BJ (cell line): ENCODE measurements around the gene MRPS12. TPM values are rescaled to one million over a fixed set of nuclear protein-coding genes. Genes with fewer than 3 reads are reported as not detected.

Experiments used
- CTCF ChIA-PET: fragments of 350-600 bp; formaldehyde crosslinking; extraction: SDS; loops from one replicate; lab custom pipeline; 2021; ENCODE audit warnings: antibody characterized with exemption, inconsistent platforms; lab: Yijun Ruan, JAX
- POLR2A ChIA-PET: fragments of 300-600 bp; sonication (Branson Sonifier 250); formaldehyde crosslinking; extraction: SDS; loops from one replicate; lab custom pipeline; 2021; ENCODE audit warnings: antibody characterized with exemption; lab: Charles Lee
- DNase-seq: peaks from one replicate; pipeline ENCODE4 v3.0.0-alpha.2; 2011; ENCODE audit warnings: low read depth
- H3K27me3 ChIP-seq: 2 replicates; pipeline ENCODE4 v1.6.0; 2011; ENCODE audit warnings: low read length; ENCODE audit not compliant: control insufficient read depth, insufficient read depth
- H3K36me3 ChIP-seq: 2 replicates; pipeline ENCODE4 v1.5.1; 2011; ENCODE audit warnings: low read length; ENCODE audit not compliant: control insufficient read depth, insufficient read depth
- H3K4me3 ChIP-seq: 2 replicates; pipeline ENCODE4 v1.5.1; 2011; ENCODE audit warnings: low read depth, mild to moderate bottlenecking, control low read depth, low read length
- polyA plus RNA-seq: library from polyadenylated mRNA; depleted of rRNA; stranded (reverse); fragments of >200 nt; gene quantifications from 2 replicates; pipeline ENCODE4 v1.2.3, GENCODE V29; 2011
- TF ChIP-seq, protein P1 (sequence below): IDR thresholded peaks from 2 replicates; pipeline ENCODE4 v1.5.1; 2011; ENCODE audit warnings: low read depth, mild to moderate bottlenecking, control low read depth, inconsistent platforms, low read length, moderate library complexity; ENCODE audit not compliant: insufficient read depth

The MRPS12 gene
- polyA plus RNA-seq, 1 experiment = 49.3 TPM

DNA sequence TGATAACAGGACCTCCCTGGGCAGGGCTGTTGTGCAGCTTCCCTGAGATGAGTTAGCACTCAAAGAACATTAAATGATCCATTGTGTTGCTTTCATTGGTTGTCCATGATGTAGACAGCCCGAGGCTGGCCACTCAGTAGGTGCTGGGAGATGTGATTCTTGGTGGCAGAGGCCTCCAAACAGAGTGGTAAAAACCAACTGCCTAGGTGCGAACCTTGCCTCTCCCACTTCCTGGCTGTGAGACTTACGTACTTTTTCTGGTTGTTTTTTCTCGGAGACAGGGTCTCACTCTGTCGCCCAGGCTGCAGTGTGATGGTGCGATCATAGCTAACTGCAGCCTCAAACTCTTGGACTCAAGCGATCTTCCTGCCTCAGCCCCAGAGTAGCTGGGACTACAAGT, 6.4 kb upstream of the MRPS12 start:
- peaks cover 6% of the 10 kb centered on the region for H3K36me3 ChIP-seq
- no peak overlapping the region for H3K4me3 ChIP-seq
- TF ChIP-seq, protein P1, sequence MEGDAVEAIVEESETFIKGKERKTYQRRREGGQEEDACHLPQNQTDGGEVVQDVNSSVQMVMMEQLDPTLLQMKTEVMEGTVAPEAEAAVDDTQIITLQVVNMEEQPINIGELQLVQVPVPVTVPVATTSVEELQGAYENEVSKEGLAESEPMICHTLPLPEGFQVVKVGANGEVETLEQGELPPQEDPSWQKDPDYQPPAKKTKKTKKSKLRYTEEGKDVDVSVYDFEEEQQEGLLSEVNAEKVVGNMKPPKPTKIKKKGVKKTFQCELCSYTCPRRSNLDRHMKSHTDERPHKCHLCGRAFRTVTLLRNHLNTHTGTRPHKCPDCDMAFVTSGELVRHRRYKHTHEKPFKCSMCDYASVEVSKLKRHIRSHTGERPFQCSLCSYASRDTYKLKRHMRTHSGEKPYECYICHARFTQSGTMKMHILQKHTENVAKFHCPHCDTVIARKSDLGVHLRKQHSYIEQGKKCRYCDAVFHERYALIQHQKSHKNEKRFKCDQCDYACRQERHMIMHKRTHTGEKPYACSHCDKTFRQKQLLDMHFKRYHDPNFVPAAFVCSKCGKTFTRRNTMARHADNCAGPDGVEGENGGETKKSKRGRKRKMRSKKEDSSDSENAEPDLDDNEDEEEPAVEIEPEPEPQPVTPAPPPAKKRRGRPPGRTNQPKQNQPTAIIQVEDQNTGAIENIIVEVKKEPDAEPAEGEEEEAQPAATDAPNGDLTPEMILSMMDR = no peak
- DNase-seq = no peak
- ChIA-PET CTCF (interaction anchor here (0.8 kb wide), 1 partner anchor 9 kb away, joined by 3 read pairs; no protein-coding TSS in a partner anchor), POLR2A (no interaction called here)
- no peaks in the 10 kb centered on the region for H3K27me3 ChIP-seq

DNA sequence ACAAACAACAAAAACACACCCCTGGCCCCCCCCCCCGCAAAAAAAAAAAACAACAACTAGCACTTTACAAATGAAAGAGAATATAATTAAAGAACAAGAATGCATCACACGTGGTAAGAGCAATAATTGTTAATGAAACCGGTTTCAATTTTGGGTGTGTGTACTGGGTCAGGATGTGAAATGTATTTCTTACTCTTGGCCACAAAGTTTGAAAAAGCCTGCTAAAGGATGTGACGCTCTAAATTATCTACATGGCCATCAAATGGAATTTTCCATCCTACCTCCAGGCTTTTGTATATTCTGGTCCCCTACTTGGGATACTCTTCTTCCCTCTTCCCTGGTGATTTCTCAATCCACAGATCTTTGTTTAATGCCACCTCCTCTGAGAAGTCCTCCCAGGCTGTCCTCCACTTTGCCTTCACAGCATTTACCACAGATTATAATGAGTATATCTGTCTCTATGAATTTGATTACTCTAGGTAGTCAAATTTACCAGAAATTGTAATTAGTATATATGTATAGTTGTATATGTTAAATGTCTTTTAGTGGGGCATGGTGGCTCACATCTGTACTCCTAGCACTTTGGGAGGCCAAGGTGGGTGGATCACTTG, 2.2 kb upstream of the MRPS12 start:
- no peak overlapping the region for H3K4me3 ChIP-seq
- DNase-seq = no peak
- peaks cover 8% of the 10 kb centered on the region for H3K36me3 ChIP-seq
- ChIA-PET POLR2A (no interaction called here), CTCF (interaction anchor here (1.6 kb wide), 1 partner anchor 9 kb away, joined by 5 read pairs; no protein-coding TSS in a partner anchor)
- TF ChIP-seq, protein P1 = no peak
- no peaks in the 10 kb centered on the region for H3K27me3 ChIP-seq

DNA sequence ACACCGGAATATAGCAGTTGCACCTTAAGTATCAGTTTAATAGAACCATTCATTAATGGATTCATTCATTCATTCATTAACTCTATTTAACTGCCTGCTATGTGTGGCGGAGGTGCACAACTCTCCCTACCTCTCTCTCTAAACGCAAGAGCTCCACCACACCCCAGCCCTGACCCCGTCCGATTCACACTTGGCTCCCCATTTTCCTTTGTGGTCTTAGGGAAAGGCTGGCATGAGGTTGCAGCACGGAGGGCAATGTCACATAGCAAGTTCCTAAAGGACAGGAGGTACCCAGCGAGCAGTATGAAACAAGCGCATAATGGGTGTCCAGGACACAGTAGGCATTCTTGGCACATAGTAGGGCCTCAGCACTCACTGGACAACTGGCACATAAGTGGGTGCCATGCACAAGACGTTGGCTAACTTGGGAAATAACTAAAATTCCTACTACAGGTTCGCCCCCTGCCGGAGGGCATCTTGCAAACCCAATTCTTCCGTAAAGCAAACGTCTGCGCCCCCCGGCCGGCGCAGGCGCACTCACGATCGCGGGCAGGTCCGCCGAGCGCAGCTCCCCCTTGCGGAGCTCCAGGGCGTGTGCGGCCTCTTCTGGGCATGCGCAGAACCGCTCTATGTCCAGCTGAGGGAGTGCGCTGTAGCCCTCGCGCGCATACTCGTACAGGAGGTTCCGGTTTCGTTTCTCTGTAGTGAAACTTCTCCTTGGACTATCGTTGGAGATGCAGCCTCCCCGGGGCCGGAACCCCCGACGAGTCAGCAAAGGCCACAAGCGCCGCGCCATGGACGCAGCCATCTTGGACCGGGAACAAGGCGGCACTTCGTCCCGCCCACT, 592 bp upstream of the MRPS12 start, which contains the start of gene SARS2:
TSS of gene SARS2 (minus strand) at position 835 of the 847 bp plus-strand sequence. CDS start at position 808, 27 bp downstream.
- TF ChIP-seq, protein P1 = peak; percentile 100
- peak; percentile 52 for DNase-seq
- Histone ChIP-seq H3K4me3 (peak within 1 kb of the TSS; percentile 88), H3K36me3 (peaks cover 7% of the 10 kb centered on the region), H3K27me3 (no peaks in the 10 kb centered on the region)
- POLR2A ChIA-PET = interaction anchor here (1.4 kb wide), 1 partner anchor 412 kb away, joined by 6 read pairs; the partner anchor contains the start of gene SAMD4B
- CTCF ChIA-PET = interaction anchor here (0.6 to 3.3 kb wide), 49 partner anchors 9 to 556 kb away, joined by 3 to 18 read pairs (median 4); partner anchors contain the start of genes EIF3K, FAM98C, NFKBIB and PSMD8

GRCh38 chr19:38931521-38931793, 713 bp downstream of the MRPS12 start:
- CTCF ChIA-PET = interaction anchor here (0.6 to 3.3 kb wide), 7 partner anchors 8 to 416 kb away, joined by 3 to 16 read pairs (median 8); no protein-coding TSS in a partner anchor
- POLR2A ChIA-PET = interaction anchor here (0.6 kb wide), 1 partner anchor 596 kb away, joined by 5 read pairs; the partner anchor contains the start of gene CATSPERG

More at GRCh38 chr19:38931521-38931793, 713 bp downstream of the MRPS12 start:
- Histone ChIP-seq H3K36me3 (peaks cover 5% of the 10 kb centered on the region), H3K27me3 (no peaks in the 10 kb centered on the region), H3K4me3 (peak overlapping the region; percentile 88)
- no peak for DNase-seq
- TF ChIP-seq, protein P1 = no peak
